Liver (tissue), 9 donors: ENCODE results near the gene TM4SF18. TPM values are rescaled to one million over a fixed set of nuclear protein-coding genes. Genes with fewer than 3 reads are reported as not detected.
A peak's percentile ranks its signal among the peaks of the same experiment; 100 is the strongest.

Experiments
- DNase-seq: peaks from one replicate; pipeline ENCODE4 v3.0.0-alpha.2; 2017; ENCODE audit warnings: low spot score
- H3K27ac ChIP-seq, 2 donors: one replicate each; pipeline ENCODE4 v1.7.0; 2013; ENCODE audit warnings: inconsistent platforms in 2 of 2, low read length in 2 of 2, control low read depth in 1 of 2, low read depth in 1 of 2, mild to moderate bottlenecking in 1 of 2
- H3K27me3 ChIP-seq, 4 donors: one replicate each; pipeline versions ENCODE4 v1.6.1 to v1.7.0; 2013; ENCODE audit warnings: low read length in 3 of 4, inconsistent platforms in 1 of 4, mild to moderate bottlenecking in 1 of 4, moderate library complexity in 1 of 4; ENCODE audit not compliant: control insufficient read depth in 4 of 4, insufficient read depth in 4 of 4
- H3K36me3 ChIP-seq, 4 donors: one replicate each; pipeline versions ENCODE4 v1.6.1 to v1.7.0; 2013; ENCODE audit warnings: low read length in 3 of 4, mild to moderate bottlenecking in 3 of 4, low read depth in 1 of 4, moderate library complexity in 1 of 4; ENCODE audit not compliant: control insufficient read depth in 4 of 4, insufficient read depth in 3 of 4
- H3K4me1 ChIP-seq, 4 donors: one replicate each; pipeline versions ENCODE4 v1.6.1 to v1.7.0; 2013; ENCODE audit warnings: low read length in 3 of 4, mild to moderate bottlenecking in 3 of 4, moderate library complexity in 1 of 4; ENCODE audit not compliant: control insufficient read depth in 4 of 4, insufficient read depth in 4 of 4
- H3K4me3 ChIP-seq, 3 donors: one replicate each; pipeline versions ENCODE4 v1.6.1 to v1.7.0; 2013; ENCODE audit warnings: low read length in 3 of 3, control low read depth in 1 of 3, low read depth in 1 of 3, mild to moderate bottlenecking in 1 of 3
- H3K9ac ChIP-seq, 2 donors: one replicate each; pipeline ENCODE4 v1.7.0; 2013; ENCODE audit warnings: low read length in 2 of 2, mild to moderate bottlenecking in 2 of 2, moderate library complexity in 2 of 2, control low read depth in 1 of 2, low read depth in 1 of 2
- H3K9me3 ChIP-seq, 4 donors: one replicate each; pipeline versions ENCODE4 v1.6.1 to v1.7.0; 2013; ENCODE audit warnings: low read length in 3 of 4; ENCODE audit not compliant: control insufficient read depth in 4 of 4
- EGR1 ChIP-seq, 2 donors: IDR thresholded peaks; 2 replicates each; pipeline ENCODE4 v1.6.1; 2016 to 2018; ENCODE audit warnings: antibody characterized with exemption in 2 of 2, low read depth in 2 of 2
- FOXA1 ChIP-seq: IDR thresholded peaks from 2 replicates; pipeline ENCODE4 v1.6.1; 2016; ENCODE audit warnings: antibody characterized with exemption
- FOXA2 ChIP-seq: IDR thresholded peaks from 2 replicates; pipeline ENCODE4 v1.6.1; 2016; ENCODE audit warnings: antibody characterized with exemption
- GABPA ChIP-seq, 2 donors: IDR thresholded peaks in 1 of 2; conservative IDR thresholded peaks in 1 of 2; 2 replicates each; pipeline ENCODE4 v1.6.1; 2016; ENCODE audit warnings: antibody characterized with exemption in 2 of 2, mild to moderate bottlenecking in 1 of 2, moderate library complexity in 1 of 2
- HNF4G ChIP-seq: IDR thresholded peaks from 2 replicates; pipeline ENCODE4 v1.6.1; 2016; ENCODE audit warnings: antibody characterized with exemption
- JUND ChIP-seq, 2 donors: IDR thresholded peaks; 2 replicates each; pipeline ENCODE4 v1.6.1; 2016; ENCODE audit warnings: antibody characterized with exemption in 2 of 2
- NR2F2 ChIP-seq: IDR thresholded peaks from 2 replicates; pipeline ENCODE4 v1.6.1; 2016; ENCODE audit warnings: antibody characterized with exemption
- RAD21 ChIP-seq, 2 donors: IDR thresholded peaks; 2 replicates each; pipeline ENCODE4 v1.6.1; 2016; ENCODE audit warnings: antibody characterized with exemption in 2 of 2, mild to moderate bottlenecking in 2 of 2
- RXRA ChIP-seq, 2 donors: IDR thresholded peaks; 2 replicates each; pipeline ENCODE4 v1.6.1; 2017 to 2018; ENCODE audit warnings: antibody characterized with exemption in 2 of 2, mild to moderate bottlenecking in 1 of 2
- SP1 ChIP-seq: IDR thresholded peaks from 2 replicates; pipeline ENCODE4 v1.6.1; 2018; ENCODE audit warnings: antibody characterized with exemption, mild to moderate bottlenecking
- TAF1 ChIP-seq: conservative IDR thresholded peaks from 2 replicates; pipeline ENCODE4 v1.6.1; 2016; ENCODE audit warnings: antibody characterized with exemption, mild to moderate bottlenecking
- WGBS: extraction: QIAGEN DNeasy Blood & Tissue Kit; methylation state at CpG from one replicate; pipeline ENCODE4 v1.1.7; 2013; 5-methylcytosine and 5-hydroxymethylcytosine counted together
- polyA plus RNA-seq, 2 donors: library from polyadenylated mRNA; stranded (reverse) in 1 of 2; unstranded in 1 of 2; fragments of 200-250 nt in 1 of 2; fragments of >200 nt in 1 of 2; fragmentation: Nextera tagmentation in 1 of 2; extraction: Ambion mirVana in 1 of 2; gene quantifications; one replicate each; pipeline versions ENCODE4 v1.2.1 to v1.2.3, GENCODE V29; 2013 to 2015
- total RNA-seq, 2 donors: library from RNA; depleted of rRNA; stranded (reverse); fragments of >200 nt; gene quantifications; one replicate each; pipeline ENCODE4 v1.2.3, GENCODE V29; 2014
- TF ChIP-seq, protein P1 (sequence below): IDR thresholded peaks from 2 replicates; pipeline ENCODE4 v1.6.1; 2016; ENCODE audit warnings: antibody characterized with exemption
- TF ChIP-seq, protein P2 (sequence below): IDR thresholded peaks from 2 replicates; pipeline ENCODE4 v1.6.1; 2016; ENCODE audit warnings: antibody characterized with exemption
- TF ChIP-seq, protein P3 (sequence below): IDR thresholded peaks from 2 replicates; pipeline ENCODE4 v1.6.1; 2016; ENCODE audit warnings: antibody characterized with exemption, mild to moderate bottlenecking
- TF ChIP-seq, protein P4 (sequence below): IDR thresholded peaks from 2 replicates; pipeline ENCODE4 v1.6.1; 2016; ENCODE audit warnings: antibody characterized with exemption
- donor health status: healthy.
- donor health status: healthy.
- donor health status: healthy.
- donor health status: healthy.
- donor health status: healthy.

TM4SF18 gene
- total and polyA plus RNA-seq, 4 donors = 4.9 to 12.6 (median 6.4) TPM

DNA sequence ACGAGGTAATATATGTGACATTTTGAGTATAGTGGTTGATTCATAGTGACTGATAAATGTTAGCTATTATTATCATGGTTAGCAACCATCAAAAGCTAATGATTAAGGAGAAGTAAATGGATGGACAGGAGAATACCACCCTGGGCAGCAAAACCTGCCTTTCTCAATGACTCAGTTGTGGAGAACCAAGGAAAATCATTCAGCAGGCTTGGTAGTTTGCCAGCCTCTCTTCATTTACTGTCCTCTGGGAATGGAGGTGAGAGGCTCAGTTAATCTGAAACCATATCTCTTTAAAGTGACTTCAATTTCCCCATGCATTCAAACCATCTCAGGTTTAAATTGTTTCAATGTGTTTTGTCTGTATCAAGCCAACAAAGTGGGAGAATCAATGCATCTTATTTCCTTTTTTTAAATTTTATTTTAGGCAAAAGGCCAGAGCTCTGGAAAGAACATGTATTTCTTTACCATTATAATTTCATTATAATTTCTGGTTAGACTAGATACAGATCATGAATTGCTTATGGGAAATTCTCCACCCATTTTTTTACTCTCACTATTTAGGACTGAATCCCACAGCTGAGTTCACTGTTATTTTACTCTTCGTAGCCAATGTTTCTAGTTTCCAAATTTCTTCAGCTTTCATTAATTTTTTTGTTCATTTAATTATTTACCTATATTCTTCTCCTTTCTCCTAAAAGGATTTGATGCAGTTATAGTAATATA is 2.7 kb downstream of the TM4SF18 start:
- H3K4me3 ChIP-seq = no peak overlapping the region
- H3K9me3 ChIP-seq = no peaks in the 10 kb centered on the region
- peaks cover 0 to 2% (median 0%) of the 10 kb centered on the region in 4 donors for H3K4me1 ChIP-seq
- no peak for TF ChIP-seq FOXA1
- no peak for TF ChIP-seq HNF4G
- TF ChIP-seq, protein P1, sequence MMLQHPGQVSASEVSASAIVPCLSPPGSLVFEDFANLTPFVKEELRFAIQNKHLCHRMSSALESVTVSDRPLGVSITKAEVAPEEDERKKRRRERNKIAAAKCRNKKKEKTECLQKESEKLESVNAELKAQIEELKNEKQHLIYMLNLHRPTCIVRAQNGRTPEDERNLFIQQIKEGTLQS = no peak
- TF ChIP-seq, protein P2, sequence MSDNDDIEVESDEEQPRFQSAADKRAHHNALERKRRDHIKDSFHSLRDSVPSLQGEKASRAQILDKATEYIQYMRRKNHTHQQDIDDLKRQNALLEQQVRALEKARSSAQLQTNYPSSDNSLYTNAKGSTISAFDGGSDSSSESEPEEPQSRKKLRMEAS = no peak
- TF ChIP-seq TAF1 = no peak
- no peak for TF ChIP-seq JUND (IDR thresholded peaks at IDR 0.05)
- no peak for TF ChIP-seq SP1
- WGBS = 94% methylated on average over 2 of the region's 2 CpGs
- DNase-seq = no peak
- no peak overlapping the region for H3K9ac ChIP-seq
- H3K27ac ChIP-seq = no peak overlapping the region
- no peaks in the 10 kb centered on the region for H3K36me3 ChIP-seq
- no peaks in the 10 kb centered on the region for H3K27me3 ChIP-seq

DNA sequence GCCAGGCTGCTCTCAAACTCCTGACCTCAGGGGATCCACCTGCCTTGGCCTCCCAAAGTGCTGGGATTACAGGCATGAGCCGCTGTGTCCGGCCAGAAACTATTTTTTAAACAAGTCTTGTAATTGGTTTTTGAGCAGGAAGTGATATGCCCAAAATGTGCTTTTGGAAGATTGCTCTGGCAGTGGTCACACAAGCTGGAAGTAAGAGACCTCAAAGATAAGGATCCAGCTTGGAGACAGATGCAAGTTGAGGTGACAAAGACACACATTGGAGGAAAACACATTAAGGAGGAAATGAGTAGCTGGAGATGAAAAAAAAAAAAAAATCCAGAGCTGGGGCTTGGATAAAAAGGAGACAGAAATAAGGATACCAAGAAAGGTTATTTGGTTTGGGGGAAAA is 6.3 kb downstream of the TM4SF18 start:
- Histone ChIP-seq H3K9me3 (no peaks in the 10 kb centered on the region), H3K4me1 (peaks cover 0 to 5% (median 1%) of the 10 kb centered on the region in 4 donors), H3K27ac (no peak overlapping the region), H3K27me3 (no peaks in the 10 kb centered on the region), H3K9ac (no peak overlapping the region), H3K4me3 (no peak overlapping the region), H3K36me3 (no peaks in the 10 kb centered on the region)
- no peak for DNase-seq
- TF ChIP-seq TAF1 = no peak
- no peak for TF ChIP-seq HNF4G
- TF ChIP-seq, protein P3, sequence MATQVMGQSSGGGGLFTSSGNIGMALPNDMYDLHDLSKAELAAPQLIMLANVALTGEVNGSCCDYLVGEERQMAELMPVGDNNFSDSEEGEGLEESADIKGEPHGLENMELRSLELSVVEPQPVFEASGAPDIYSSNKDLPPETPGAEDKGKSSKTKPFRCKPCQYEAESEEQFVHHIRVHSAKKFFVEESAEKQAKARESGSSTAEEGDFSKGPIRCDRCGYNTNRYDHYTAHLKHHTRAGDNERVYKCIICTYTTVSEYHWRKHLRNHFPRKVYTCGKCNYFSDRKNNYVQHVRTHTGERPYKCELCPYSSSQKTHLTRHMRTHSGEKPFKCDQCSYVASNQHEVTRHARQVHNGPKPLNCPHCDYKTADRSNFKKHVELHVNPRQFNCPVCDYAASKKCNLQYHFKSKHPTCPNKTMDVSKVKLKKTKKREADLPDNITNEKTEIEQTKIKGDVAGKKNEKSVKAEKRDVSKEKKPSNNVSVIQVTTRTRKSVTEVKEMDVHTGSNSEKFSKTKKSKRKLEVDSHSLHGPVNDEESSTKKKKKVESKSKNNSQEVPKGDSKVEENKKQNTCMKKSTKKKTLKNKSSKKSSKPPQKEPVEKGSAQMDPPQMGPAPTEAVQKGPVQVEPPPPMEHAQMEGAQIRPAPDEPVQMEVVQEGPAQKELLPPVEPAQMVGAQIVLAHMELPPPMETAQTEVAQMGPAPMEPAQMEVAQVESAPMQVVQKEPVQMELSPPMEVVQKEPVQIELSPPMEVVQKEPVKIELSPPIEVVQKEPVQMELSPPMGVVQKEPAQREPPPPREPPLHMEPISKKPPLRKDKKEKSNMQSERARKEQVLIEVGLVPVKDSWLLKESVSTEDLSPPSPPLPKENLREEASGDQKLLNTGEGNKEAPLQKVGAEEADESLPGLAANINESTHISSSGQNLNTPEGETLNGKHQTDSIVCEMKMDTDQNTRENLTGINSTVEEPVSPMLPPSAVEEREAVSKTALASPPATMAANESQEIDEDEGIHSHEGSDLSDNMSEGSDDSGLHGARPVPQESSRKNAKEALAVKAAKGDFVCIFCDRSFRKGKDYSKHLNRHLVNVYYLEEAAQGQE = no peak
- TF ChIP-seq SP1 = no peak
- no peak for TF ChIP-seq GABPA (IDR thresholded peaks at IDR 0.05 in 1 of 2, conservative IDR thresholded peaks at IDR 0.05 in 1 of 2)
- no peak for TF ChIP-seq RAD21 (IDR thresholded peaks at IDR 0.05)
- no peak for TF ChIP-seq FOXA2
- TF ChIP-seq, protein P2 = no peak
- TF ChIP-seq, protein P1 = no peak
- no peak for TF ChIP-seq NR2F2
- no peak for TF ChIP-seq EGR1 (IDR thresholded peaks at IDR 0.05; ENCODE audit: low read depth in 2 of 2)
- 92% methylated on average over 2 of the region's 2 CpGs for WGBS

DNA sequence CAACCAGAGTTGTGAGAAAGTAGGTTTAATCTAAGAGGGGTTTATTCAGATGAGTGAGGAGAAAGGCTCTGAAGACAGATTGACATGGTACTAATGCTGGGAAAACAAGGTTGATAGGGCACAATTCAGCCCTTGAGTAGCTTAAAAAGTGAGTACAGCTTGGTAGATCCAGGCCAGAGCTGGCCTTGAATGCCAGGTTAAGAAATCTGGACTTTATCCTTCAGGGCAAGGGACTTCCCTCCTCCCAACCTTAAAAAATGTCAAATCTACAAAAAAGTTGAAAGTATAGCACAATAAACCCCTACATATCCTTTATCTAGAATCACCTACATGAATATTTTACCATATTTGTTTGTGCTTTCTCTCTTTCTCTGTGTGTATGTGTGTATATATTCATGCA is 7.9 kb downstream of the TM4SF18 start:
- H3K27me3 ChIP-seq = no peaks in the 10 kb centered on the region
- H3K9ac ChIP-seq = no peak overlapping the region
- H3K36me3 ChIP-seq = no peaks in the 10 kb centered on the region
- H3K9me3 ChIP-seq = no peaks in the 10 kb centered on the region
- no peak for DNase-seq
- H3K4me3 ChIP-seq = no peak overlapping the region
- H3K27ac ChIP-seq = no peak overlapping the region
- peaks cover 0 to 5% (median 1%) of the 10 kb centered on the region in 4 donors for H3K4me1 ChIP-seq
- no peak for TF ChIP-seq GABPA (IDR thresholded peaks at IDR 0.05 in 1 of 2, conservative IDR thresholded peaks at IDR 0.05 in 1 of 2)
- TF ChIP-seq, protein P3 = no peak
- TF ChIP-seq, protein P4, sequence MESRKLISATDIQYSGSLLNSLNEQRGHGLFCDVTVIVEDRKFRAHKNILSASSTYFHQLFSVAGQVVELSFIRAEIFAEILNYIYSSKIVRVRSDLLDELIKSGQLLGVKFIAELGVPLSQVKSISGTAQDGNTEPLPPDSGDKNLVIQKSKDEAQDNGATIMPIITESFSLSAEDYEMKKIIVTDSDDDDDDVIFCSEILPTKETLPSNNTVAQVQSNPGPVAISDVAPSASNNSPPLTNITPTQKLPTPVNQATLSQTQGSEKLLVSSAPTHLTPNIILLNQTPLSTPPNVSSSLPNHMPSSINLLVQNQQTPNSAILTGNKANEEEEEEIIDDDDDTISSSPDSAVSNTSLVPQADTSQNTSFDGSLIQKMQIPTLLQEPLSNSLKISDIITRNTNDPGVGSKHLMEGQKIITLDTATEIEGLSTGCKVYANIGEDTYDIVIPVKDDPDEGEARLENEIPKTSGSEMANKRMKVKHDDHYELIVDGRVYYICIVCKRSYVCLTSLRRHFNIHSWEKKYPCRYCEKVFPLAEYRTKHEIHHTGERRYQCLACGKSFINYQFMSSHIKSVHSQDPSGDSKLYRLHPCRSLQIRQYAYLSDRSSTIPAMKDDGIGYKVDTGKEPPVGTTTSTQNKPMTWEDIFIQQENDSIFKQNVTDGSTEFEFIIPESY = no peak
- peak; percentile 76 for TF ChIP-seq HNF4G
- TF ChIP-seq RAD21 (IDR thresholded peaks at IDR 0.05) = peak in 1 of 2 donors; percentile 15
- TF ChIP-seq RXRA (IDR thresholded peaks at IDR 0.05) = no peak
- TF ChIP-seq SP1 = peak; percentile 30
- no peak for TF ChIP-seq JUND (IDR thresholded peaks at IDR 0.05)
- TF ChIP-seq, protein P1 = no peak
